ENCODE measurements around the gene CCDC112.

The CCDC112 gene

GRCh38 chr5:115296124-115297022, at the start of gene CCDC112:
Gene CCDC112 (minus strand): TSS chr5:115296654. CDS start chr5:115296543, 111 bp downstream.
- peak within 1 kb of the TSS; percentile 82 for H3K4me3 ChIP-seq (ENCODE audit: low read depth, low read length)
- no peak for TF ChIP-seq CTCF (IDR thresholded peaks at IDR 0.05; ENCODE audit: borderline replicate concordance, insufficient read depth, low read depth, low read length)

- no peak overlapping the region for H3K4me3 ChIP-seq (ENCODE audit: low read depth, low read length)
- no peak for TF ChIP-seq CTCF (IDR thresholded peaks at IDR 0.05; ENCODE audit: borderline replicate concordance, insufficient read depth, low read depth, low read length)
These were observed 48.9 kb upstream of the CCDC112 start for GRCh38 chr5:115345344-115345743.

GRCh38 chr5:115343855-115344254, 47.4 kb upstream of the CCDC112 start:
- no peak for TF ChIP-seq CTCF (IDR thresholded peaks at IDR 0.05; ENCODE audit: borderline replicate concordance, insufficient read depth, low read depth, low read length)
- no peak overlapping the region for H3K4me3 ChIP-seq (ENCODE audit: low read depth, low read length)

GRCh38 chr5:115342590-115343377, 46.3 kb upstream of the CCDC112 start:
- H3K4me3 ChIP-seq (ENCODE audit: low read depth, low read length): no peak overlapping the region
- TF ChIP-seq CTCF (IDR thresholded peaks at IDR 0.05; ENCODE audit: borderline replicate concordance, insufficient read depth, low read depth, low read length): no peak

GRCh38 chr5:115341745-115342144, 45.3 kb upstream of the CCDC112 start:
- no peak overlapping the region for H3K4me3 ChIP-seq (ENCODE audit: low read depth, low read length)
- no peak for TF ChIP-seq CTCF (IDR thresholded peaks at IDR 0.05; ENCODE audit: borderline replicate concordance, insufficient read depth, low read depth, low read length)

GRCh38 chr5:115338851-115339250, 42.4 kb upstream of the CCDC112 start:
- no peak for TF ChIP-seq CTCF (IDR thresholded peaks at IDR 0.05; ENCODE audit: borderline replicate concordance, insufficient read depth, low read depth, low read length)

More at GRCh38 chr5:115338851-115339250, 42.4 kb upstream of the CCDC112 start:
- H3K4me3 ChIP-seq (ENCODE audit: low read depth, low read length): no peak overlapping the region

All from GM12875 (cell line).